ENCODE data around the gene CCDC68.

Gene CCDC68

DNA sequence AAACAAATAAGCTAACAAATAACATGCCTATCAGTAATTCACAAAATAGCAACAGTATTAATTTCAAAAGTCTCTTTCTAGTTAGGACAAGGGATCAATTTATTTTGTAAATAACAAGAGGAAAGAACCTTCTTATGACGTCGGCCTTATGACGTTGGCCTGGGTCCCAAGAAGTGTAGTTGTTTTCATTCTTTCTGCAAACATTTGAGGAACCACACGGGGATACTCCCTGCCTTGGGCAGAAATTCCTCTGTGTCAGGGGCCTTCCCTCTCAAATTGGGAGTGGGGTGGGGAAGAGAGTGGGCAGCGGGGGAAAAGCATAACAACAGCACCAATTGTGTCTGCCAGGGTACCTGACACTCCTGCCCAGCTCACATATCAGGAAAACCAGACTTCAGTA, 1.3 kb downstream of the CCDC68 start:
- DNase-seq: no peak

DNA sequence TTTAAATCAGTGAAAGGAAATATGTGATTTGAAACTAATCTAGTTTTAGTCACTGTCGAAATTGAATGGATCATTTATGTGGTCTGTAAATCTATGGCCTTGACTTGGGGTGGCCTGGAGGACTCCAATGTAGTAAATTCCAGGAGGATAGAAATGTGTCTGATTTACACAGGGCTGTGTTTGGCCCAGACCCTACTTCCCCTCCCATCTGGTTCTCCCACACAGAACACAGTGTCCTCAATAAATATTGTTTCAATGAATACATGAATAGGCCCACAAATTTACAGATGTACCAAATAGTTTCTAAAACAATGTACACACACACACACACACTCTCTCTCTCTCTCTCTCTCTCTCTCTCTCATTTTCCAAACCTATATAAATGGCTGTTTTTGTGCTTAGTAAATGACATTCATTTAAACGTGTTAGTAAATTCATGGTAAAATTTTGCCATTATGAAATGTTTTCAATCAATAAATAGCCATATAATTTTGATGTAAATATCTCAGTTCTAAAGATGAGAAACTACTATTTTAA, 1.9 kb downstream of the CCDC68 start:
- no peak for DNase-seq

DNA sequence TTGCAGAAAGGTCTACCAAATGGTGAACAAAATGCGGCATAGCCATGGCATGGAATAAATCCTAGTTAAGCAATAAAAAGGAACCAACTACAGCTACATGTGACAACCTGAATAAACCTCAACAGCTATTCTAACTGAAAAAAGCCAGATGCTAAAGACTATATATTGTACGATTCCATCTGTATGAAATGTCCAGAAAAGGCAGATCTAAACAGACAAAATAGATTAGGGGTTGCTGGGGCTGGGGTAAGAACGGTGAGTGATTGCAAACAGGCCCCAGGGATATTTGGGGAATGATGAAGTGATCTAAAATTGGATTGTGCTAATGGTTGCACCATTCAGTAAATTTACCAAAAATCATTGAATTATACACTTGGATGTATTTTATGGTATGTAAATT, 2.8 kb downstream of the CCDC68 start:
- DNase-seq: no peak

- DNase-seq: no peak
These were observed 7.2 kb downstream of the CCDC68 start for GRCh38 chr18:54952026-54952425.

- DNase-seq: no peak
These were observed 9.0 kb downstream of the CCDC68 start for GRCh38 chr18:54950221-54950620.

DNA sequence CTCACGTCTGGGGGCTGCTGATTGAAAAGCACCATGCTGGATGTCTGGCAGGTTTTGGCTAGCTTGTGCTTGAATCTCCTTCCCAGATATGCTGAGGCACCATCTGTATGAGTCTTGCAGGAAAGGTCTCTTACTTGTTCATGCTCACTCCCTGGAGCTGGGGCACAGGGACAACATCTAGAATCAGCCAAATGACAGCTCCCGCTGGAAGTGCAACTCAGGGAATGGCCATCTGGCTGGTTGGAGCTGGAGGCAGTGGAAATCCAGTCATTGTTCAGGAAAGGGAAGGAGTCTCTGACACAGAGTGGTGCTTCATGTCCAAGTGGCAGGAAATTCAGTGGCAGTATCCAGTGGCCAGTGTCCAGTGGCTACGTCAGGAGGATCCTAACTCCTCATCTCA, 9.7 kb downstream of the CCDC68 start:
- no peak for DNase-seq

DNA sequence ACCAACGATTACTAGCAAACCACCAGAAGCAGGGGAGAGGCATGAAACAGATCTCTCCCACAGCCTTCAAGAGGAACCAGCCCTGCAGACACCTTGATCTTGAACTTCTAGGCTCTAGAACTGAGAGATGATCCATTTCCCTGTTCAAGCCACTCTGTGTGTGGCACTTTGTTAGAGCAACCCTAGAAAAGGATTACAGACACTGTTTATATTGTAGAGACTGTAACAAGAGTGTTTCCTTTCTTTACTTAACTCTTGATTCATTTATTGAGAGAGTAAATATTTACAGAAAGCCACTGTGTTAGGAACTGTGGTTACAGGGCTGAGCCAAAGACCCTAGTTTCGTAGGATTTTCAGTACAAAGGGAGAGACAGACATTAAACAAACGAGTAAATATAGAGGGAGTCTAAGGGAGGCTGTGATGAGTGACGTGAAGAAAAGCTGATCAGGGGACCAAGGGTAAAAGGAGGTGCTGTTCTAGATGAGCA, 10.9 kb downstream of the CCDC68 start:
- no peak for DNase-seq

DNA sequence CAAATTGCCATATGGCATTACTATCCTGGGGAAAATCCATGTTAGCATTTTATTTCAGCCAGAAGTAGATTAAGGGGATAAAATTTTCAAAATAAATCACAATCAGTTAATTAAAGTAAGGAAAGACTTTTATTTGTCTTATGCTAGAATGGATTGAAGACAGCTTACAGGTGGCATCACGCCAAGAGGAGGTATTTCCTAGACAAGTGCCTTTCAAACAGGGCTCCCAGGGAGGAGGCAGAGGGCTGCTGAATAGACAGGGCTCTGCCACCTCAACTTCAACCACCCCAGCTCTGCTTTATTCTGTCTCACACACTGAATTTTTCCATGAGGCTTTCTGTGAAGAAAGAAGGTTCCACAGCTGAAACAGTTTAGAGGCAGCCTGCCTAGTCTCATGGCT, 12.2 kb downstream of the CCDC68 start:
- no peak for DNase-seq

DNA sequence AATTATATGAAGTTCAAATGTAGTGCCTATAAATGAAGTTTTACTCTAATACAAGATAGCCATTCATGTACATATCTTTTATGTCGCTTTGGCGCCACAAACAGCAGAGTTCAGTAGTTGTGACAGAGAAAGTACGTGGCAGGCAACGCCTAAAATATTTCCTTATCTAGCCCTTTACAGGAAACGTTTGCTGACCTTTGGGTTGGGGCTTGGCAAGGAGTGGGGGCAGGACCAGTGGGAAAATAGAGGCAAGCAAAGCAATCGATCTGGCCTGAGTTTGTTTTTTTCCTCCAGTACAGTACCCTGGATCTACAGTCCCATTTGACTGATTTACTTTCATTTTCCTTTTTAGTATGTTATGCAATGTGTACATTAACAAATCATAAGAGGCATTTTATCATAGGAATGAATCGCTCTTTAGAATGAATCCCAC, 13.1 kb downstream of the CCDC68 start:
- DNase-seq: peak; percentile 49

- DNase-seq: no peak
These were observed 13.6 kb downstream of the CCDC68 start for GRCh38 chr18:54945576-54946125.

- DNase-seq: no peak
These were observed 16.7 kb downstream of the CCDC68 start for GRCh38 chr18:54942569-54942968.

DNA sequence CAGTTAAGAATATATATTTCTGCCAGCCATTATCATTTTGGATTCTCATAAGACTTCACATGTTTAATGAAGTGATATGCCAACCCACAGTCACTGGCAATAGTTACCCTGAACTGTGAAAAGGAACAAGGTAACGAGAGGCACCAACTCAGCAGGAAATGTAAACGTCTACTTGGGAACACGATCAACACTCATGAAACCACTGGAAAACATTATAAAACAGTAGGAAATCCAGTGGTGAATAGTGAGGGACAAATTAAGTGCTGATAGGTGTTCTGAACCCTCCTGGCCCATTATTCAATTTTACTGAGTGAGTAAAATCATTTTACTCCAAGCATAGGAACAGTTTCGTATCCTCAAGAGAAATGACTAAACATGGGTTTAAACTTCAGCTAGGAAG, 17.1 kb downstream of the CCDC68 start:
- DNase-seq: no peak

GRCh38 chr18:54939361-54939917, 19.8 kb downstream of the CCDC68 start:
- DNase-seq: no peak

- DNase-seq: no peak
These were observed 20.8 kb downstream of the CCDC68 start for GRCh38 chr18:54938506-54938905.

DNA sequence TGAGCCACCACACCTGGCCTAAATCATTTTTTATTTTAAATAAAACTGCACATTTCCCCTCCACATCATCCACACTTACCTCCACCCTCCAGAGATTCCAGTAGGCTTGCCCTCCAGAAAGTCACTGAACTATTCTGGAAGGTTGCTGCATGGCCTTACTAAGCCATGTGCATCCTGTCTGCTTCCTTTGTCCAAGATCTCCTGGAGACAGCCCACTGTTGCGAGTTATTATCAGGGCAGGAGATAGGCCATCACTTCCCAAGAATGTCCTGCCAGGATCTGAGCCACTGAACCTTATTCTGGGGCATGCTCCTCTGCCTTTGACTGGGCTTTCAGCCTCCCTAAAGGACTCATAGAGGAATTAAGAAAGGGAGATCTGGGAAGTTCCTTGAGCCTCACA, 26.8 kb downstream of the CCDC68 start:
- DNase-seq: no peak

- no peak for DNase-seq
These were observed 28.1 kb downstream of the CCDC68 start for GRCh38 chr18:54931152-54931551.

GRCh38 chr18:54928236-54928635, 31.0 kb downstream of the CCDC68 start:
- no peak for DNase-seq

DNA sequence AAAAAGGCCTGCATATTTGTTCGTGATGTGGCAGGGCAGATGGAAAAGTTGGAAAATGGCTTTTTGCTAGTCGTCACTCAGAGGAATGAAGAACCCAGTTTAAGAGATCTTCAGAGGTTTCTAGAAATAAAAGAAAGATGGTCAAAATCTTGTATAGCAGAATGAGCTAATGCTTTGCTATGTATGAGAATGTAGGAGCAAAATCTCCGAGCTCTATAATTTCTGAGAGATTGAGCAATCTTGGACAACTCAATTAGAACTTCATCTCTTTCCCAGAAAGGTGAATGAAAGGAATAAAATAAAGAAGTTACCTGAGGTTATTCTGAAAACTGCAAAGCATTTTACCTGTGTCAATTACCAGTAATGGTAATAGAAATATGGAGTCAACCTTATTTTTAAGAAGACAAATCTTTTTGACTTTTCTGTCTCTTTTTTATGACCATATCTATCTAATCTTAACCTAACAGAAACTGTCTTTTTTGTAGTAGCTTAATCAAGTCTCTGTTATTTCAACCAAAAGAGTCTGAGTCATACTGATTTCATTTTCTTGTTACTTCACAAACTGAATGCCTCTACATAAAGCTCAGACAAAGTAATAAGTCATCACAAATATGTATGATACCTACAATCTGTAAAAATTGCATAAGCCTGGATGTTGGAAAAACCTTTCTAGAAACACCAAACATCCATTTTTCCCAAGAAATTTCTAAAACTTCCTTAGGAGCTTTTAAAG, 32.5 kb downstream of the CCDC68 start:
- no peak for DNase-seq

- DNase-seq: no peak
These were observed 34.3 kb downstream of the CCDC68 start for GRCh38 chr18:54924948-54925347.

GRCh38 chr18:54923339-54923956, 35.8 kb downstream of the CCDC68 start:
- DNase-seq: no peak

DNA sequence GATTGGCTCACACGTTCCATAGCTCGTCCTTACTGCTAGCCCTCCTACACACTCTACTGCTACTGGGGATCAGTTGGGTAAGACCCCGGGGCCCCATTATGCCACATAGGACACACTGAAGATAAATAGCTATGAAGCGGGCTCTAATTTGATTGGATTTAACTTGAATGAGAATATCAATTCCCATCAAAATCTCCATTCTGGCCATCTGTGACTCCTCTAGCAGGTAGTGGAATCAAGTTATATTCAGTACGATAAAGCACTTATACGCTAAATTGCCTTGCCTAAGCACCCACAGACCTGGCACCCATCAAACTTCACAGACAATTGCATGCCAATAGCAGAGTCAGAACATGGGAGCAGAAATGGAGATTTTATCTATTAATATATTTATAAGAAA, 39.8 kb downstream of the CCDC68 start:
- DNase-seq: no peak

GRCh38 chr18:54918060-54918459, 41.2 kb downstream of the CCDC68 start:
- DNase-seq: no peak

- DNase-seq: no peak
These were observed 42.8 kb downstream of the CCDC68 start for GRCh38 chr18:54916507-54916906.

DNA sequence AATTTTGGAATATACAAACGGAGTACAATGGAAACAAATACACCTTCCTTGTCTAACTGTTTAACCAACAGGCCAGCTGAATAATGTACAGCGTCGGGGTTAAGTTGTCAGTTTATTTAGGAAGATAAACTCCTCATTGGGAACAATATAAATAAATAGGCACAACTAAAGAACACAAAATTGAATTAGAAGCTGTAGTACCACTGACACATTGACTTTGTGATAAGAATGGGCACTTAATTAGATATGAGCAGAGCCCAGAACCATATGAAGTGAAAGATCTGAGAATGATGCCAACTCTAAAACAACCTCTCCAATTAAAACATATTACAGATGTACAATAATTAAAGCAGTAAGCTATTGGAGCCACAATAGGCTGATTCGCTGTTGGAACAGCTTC, 44.4 kb downstream of the CCDC68 start:
- no peak for DNase-seq
